ENCODE results near the gene LCE5A.
"Not testable (repeated sequence)": the region's sequence is repeated elsewhere in the genome, so short reads cannot be mapped to it uniquely, and the experiment has no call there.

LCE5A gene

GRCh38 chr1:152510503-152510902 lies at the start of gene LCE5A:
TSS of gene LCE5A (plus strand) at chr1:152510803. CDS start at chr1:152511535, 732 bp downstream.
- no peak for DNase-seq

- DNase-seq: peak; percentile 54
Observed at GRCh38 chr1:152461544-152461943, 49.1 kb upstream of the LCE5A start.

- DNase-seq: no peak
Observed at GRCh38 chr1:152462636-152463035, 48.0 kb upstream of the LCE5A start.

- no peak for DNase-seq
Observed at GRCh38 chr1:152466217-152466616, 44.4 kb upstream of the LCE5A start.

GRCh38 chr1:152473887-152474537 lies 36.6 kb upstream of the LCE5A start:
- DNase-seq: no peak

GRCh38 chr1:152479792-152480595 lies 30.6 kb upstream of the LCE5A start:
- DNase-seq: peak; percentile 42

GRCh38 chr1:152481869-152482664 lies 28.5 kb upstream of the LCE5A start:
- DNase-seq: no peak

GRCh38 chr1:152486400-152487006 lies 24.1 kb upstream of the LCE5A start:
- no peak for DNase-seq

GRCh38 chr1:152487871-152488270 lies 22.7 kb upstream of the LCE5A start:
- no peak for DNase-seq

GRCh38 chr1:152491537-152491936 lies 19.1 kb upstream of the LCE5A start:
- DNase-seq: not testable (repeated sequence)

GRCh38 chr1:152495066-152495675 lies 15.4 kb upstream of the LCE5A start:
- DNase-seq: peak; percentile 6

GRCh38 chr1:152497273-152497672 lies 13.3 kb upstream of the LCE5A start:
- no peak for DNase-seq

- DNase-seq: no peak
Observed at GRCh38 chr1:152501704-152502103, 8.9 kb upstream of the LCE5A start.

- DNase-seq: no peak
Observed at GRCh38 chr1:152502496-152503180, 8.0 kb upstream of the LCE5A start.

- DNase-seq: no peak
Observed at GRCh38 chr1:152505083-152505482, 5.5 kb upstream of the LCE5A start.

- DNase-seq: no peak
Observed at GRCh38 chr1:152506899-152507498, 3.6 kb upstream of the LCE5A start.

GRCh38 chr1:152511596-152511995 lies 993 bp downstream of the LCE5A start:
- no peak for DNase-seq

GRCh38 chr1:152513081-152513480 lies 2.5 kb downstream of the LCE5A start:
- DNase-seq: no peak

- DNase-seq: no peak
Observed at GRCh38 chr1:152514715-152515433, 4.3 kb downstream of the LCE5A start.

GRCh38 chr1:152515434-152515783 lies 4.8 kb downstream of the LCE5A start:
- DNase-seq: no peak

- no peak for DNase-seq
Observed at GRCh38 chr1:152516082-152516481, 5.5 kb downstream of the LCE5A start.

Data from NCI-H1694 (cell line).